ENCODE measurements around the gene KCND2. TPM values are rescaled to one million over a fixed set of nuclear protein-coding genes. Genes with fewer than 3 reads are reported as not detected.

The KCND2 gene
- total and polyA plus RNA-seq, 2 of the 8 experiments (the other 6 are each of a cell fraction or from before 2014, with no cell fraction given): 4.6 to 7.7 TPM

GRCh38 chr7:120733835-120734234, 460.9 kb downstream of the KCND2 start:
- no peak for DNase-seq (ENCODE audit: low read depth in 1 of 2, low spot score in 2 of 2)
- Histone ChIP-seq H4K20me1 (replicated peaks in 1 of 2; ENCODE audit: control insufficient read depth in 1 of 2, insufficient read depth in 2 of 2, low read length in 2 of 2) (no peaks in the 10 kb centered on the region), H2BK5ac (ENCODE audit: low read depth, low read length) (no peak overlapping the region), H2BK12ac (ENCODE audit: low read depth, low read length) (no peak overlapping the region), H3K14ac (ENCODE audit: insufficient read length) (no peak overlapping the region), H3K56ac (replicated peaks; ENCODE audit: insufficient read length, low read depth, low read length) (no peak overlapping the region), H3K9ac (replicated peaks in 1 of 4; ENCODE audit: extremely low read depth in 1 of 4, low read depth in 3 of 4, low read length in 3 of 4) (no peak overlapping the region), H3K4me3 (ENCODE audit: extremely low read depth in 1 of 4, insufficient read depth in 2 of 4, low read depth in 3 of 4, low read length in 4 of 4) (no peak overlapping the region), H3K27ac (ENCODE audit: low read depth, low read length) (no peak overlapping the region), H3K79me2 (ENCODE audit: control insufficient read depth in 1 of 2, insufficient read depth in 2 of 2, low read length in 2 of 2) (no peaks in the 10 kb centered on the region), H2BK15ac (ENCODE audit: low read length) (no peak overlapping the region), H3K9me3 (ENCODE audit: insufficient read depth in 2 of 2, low read depth in 1 of 2, low read length in 1 of 2) (no peaks in the 10 kb centered on the region), H4K5ac (ENCODE audit: insufficient read length, low read depth, low read length) (no peak overlapping the region), H3K23ac (ENCODE audit: insufficient read length) (no peak overlapping the region), H3K23me2 (ENCODE audit: low read depth, low read length) (no peaks in the 10 kb centered on the region), H3K4me2 (ENCODE audit: insufficient read depth in 1 of 2, low read depth in 2 of 2, low read length in 2 of 2) (no peak overlapping the region), H4K8ac (ENCODE audit: extremely low read depth, insufficient read depth, low read length) (no peak overlapping the region), H2BK20ac (ENCODE audit: low read length) (no peak overlapping the region), H2BK120ac (replicated peaks; ENCODE audit: low read depth, low read length) (no peak overlapping the region), H4K91ac (replicated peaks; ENCODE audit: insufficient read length, low read length) (no peak overlapping the region), H3K4ac (replicated peaks; ENCODE audit: insufficient read length, low read depth, low read length) (no peak overlapping the region), H3K27me3 (replicated peaks in 1 of 4; ENCODE audit: control insufficient read depth in 3 of 4, extremely low read depth in 1 of 4, insufficient read depth in 3 of 4, low read length in 3 of 4) (no peaks in the 10 kb centered on the region), H3K4me1 (replicated peaks in 1 of 4; ENCODE audit: control insufficient read depth in 3 of 4, insufficient read depth in 4 of 4, low read length in 3 of 4) (peaks cover 0 to 4% (median 2%) of the 10 kb centered on the region in 4 experiments; a peak in 2 of 7 replicates), H2AK5ac (ENCODE audit: low read depth, low read length) (no peak overlapping the region), H3K36me3 (ENCODE audit: control insufficient read depth in 2 of 4, insufficient read depth in 4 of 4, low read length in 3 of 4) (no peaks in the 10 kb centered on the region), H2AFZ (ENCODE audit: low read length) (no peak overlapping the region), H3K79me1 (ENCODE audit: low read depth, low read length) (no peaks in the 10 kb centered on the region), H3K18ac (ENCODE audit: extremely low read depth, low read length) (no peak overlapping the region)
- no peak for TF ChIP-seq KDM5A (IDR thresholded peaks at IDR 0.05; ENCODE audit: low read length)
- TF ChIP-seq SIRT6 (IDR thresholded peaks at IDR 0.05; ENCODE audit: low read length): no peak
- TF ChIP-seq SP1 (IDR thresholded peaks at IDR 0.05; ENCODE audit: low read depth, low read length): no peak
- TF ChIP-seq EZH2 (IDR thresholded peaks at IDR 0.05; ENCODE audit: low read depth, low read length, severe bottlenecking): no peak
- no peak for TF ChIP-seq RAD21 (IDR thresholded peaks at IDR 0.05 in 1 of 2, conservative IDR thresholded peaks at IDR 0.05 in 1 of 2; ENCODE audit: low read depth in 2 of 2, low read length in 2 of 2)
- TF ChIP-seq, protein P1, sequence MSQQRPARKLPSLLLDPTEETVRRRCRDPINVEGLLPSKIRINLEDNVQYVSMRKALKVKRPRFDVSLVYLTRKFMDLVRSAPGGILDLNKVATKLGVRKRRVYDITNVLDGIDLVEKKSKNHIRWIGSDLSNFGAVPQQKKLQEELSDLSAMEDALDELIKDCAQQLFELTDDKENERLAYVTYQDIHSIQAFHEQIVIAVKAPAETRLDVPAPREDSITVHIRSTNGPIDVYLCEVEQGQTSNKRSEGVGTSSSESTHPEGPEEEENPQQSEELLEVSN (IDR thresholded peaks at IDR 0.05): no peak
- TF ChIP-seq POLR2AphosphoS5 (IDR thresholded peaks at IDR 0.05; ENCODE audit: low read depth, low read length): no peak
- ChIA-PET CTCF (ENCODE audit: partially characterized antibody) (interaction anchor here (0.7 to 1.9 kb wide), 2 partner anchors 8 to 26 kb away, joined by 3 to 6 read pairs; no protein-coding TSS in a partner anchor), POLR2A (ENCODE audit: partially characterized antibody) (no interaction called here)
- FAIRE-seq: no peak
- WGBS, 2 experiments (ENCODE audit: extremely low coverage in 1 of 2, insufficient coverage in 1 of 2, insufficient read length in 1 of 2, insufficient replicate concordance in 2 of 2, low coverage in 1 of 2, low lambda C conversion rate in 2 of 2, missing lambda C conversion rate in 1 of 2): 90% methylated on average over 3 of the region's 3 CpGs; no CpG with 5 or more reads in 1 of the 2 experiments
